ENCODE measurements around the gene DOCK2.

The DOCK2 gene

GRCh38 chr5:169682026-169682425 is 45.0 kb downstream of the DOCK2 start:
- no peaks in the 10 kb centered on the region for H3K4me1 ChIP-seq (ENCODE audit: control insufficient read depth, insufficient read depth, low read length)
- H3K27ac ChIP-seq (ENCODE audit: extremely low read depth, low read depth, low read length), result no peak overlapping the region
- no peaks in the 10 kb centered on the region for H3K36me3 ChIP-seq (ENCODE audit: control insufficient read depth in 2 of 2, insufficient read depth in 1 of 2, low read length in 2 of 2)
- no peak for TF ChIP-seq ZNF792 (tag by site-specific recombination; IDR thresholded peaks at IDR 0.05)
- TF ChIP-seq ZNF623 (tag by site-specific recombination; IDR thresholded peaks at IDR 0.05), result peak; percentile 83
- POLR2A ChIA-PET, result no interaction called here
- H3K9me3 ChIP-seq (ENCODE audit: control insufficient read depth, insufficient read depth, low read depth, low read length), result no peaks in the 10 kb centered on the region
- H3K4me3 ChIP-seq (ENCODE audit: low read depth, low read length), result no peak overlapping the region
- CTCF ChIA-PET, result interaction anchor here (0.6 to 1.2 kb wide), 2 partner anchors 66 to 417 kb away, joined by 3 read pairs; no protein-coding TSS in a partner anchor

GRCh38 chr5:169686137-169686536 is 49.1 kb downstream of the DOCK2 start:
- CTCF ChIA-PET, result no interaction called here

GRCh38 chr5:169688106-169688505 is 51.0 kb downstream of the DOCK2 start:
- no peak overlapping the region for H3K27ac ChIP-seq (ENCODE audit: extremely low read depth, low read depth, low read length)
- H3K36me3 ChIP-seq (ENCODE audit: control insufficient read depth in 2 of 2, insufficient read depth in 1 of 2, low read length in 2 of 2), result no peaks in the 10 kb centered on the region
- H3K4me1 ChIP-seq (ENCODE audit: control insufficient read depth, insufficient read depth, low read length), result no peaks in the 10 kb centered on the region
- TF ChIP-seq PRDM2 (tag by site-specific recombination; IDR thresholded peaks at IDR 0.05; ENCODE audit: borderline replicate concordance), result no peak
- no peak for TF ChIP-seq ZNF596 (tag by site-specific recombination; IDR thresholded peaks at IDR 0.05)
- no peak for TF ChIP-seq ZNF449 (tag by site-specific recombination; IDR thresholded peaks at IDR 0.05)
- H3K4me3 ChIP-seq (ENCODE audit: low read depth, low read length), result no peak overlapping the region
- ChIA-PET POLR2A (no interaction called here), CTCF (no interaction called here)
- H3K9me3 ChIP-seq (ENCODE audit: control insufficient read depth, insufficient read depth, low read depth, low read length), result no peaks in the 10 kb centered on the region

More at GRCh38 chr5:169686137-169686536, 49.1 kb downstream of the DOCK2 start:
- POLR2A ChIA-PET, result no interaction called here
- no peaks in the 10 kb centered on the region for H3K36me3 ChIP-seq (ENCODE audit: control insufficient read depth in 2 of 2, insufficient read depth in 1 of 2, low read length in 2 of 2)
- TF ChIP-seq ZIC2 (tag by site-specific recombination; IDR thresholded peaks at IDR 0.05) (peak; percentile 91), ZNF621 (tag by site-specific recombination; IDR thresholded peaks at IDR 0.05) (no peak)
- no peaks in the 10 kb centered on the region for H3K9me3 ChIP-seq (ENCODE audit: control insufficient read depth, insufficient read depth, low read depth, low read length)
- no peak overlapping the region for H3K27ac ChIP-seq (ENCODE audit: extremely low read depth, low read depth, low read length)
- H3K4me3 ChIP-seq (ENCODE audit: low read depth, low read length), result no peak overlapping the region
- H3K4me1 ChIP-seq (ENCODE audit: control insufficient read depth, insufficient read depth, low read length), result no peaks in the 10 kb centered on the region

GRCh38 chr5:169691471-169691870 is 54.4 kb downstream of the DOCK2 start:
- no peak overlapping the region for H3K27ac ChIP-seq (ENCODE audit: extremely low read depth, low read depth, low read length)
- TF ChIP-seq ZNF138 (tag by site-specific recombination; IDR thresholded peaks at IDR 0.05; ENCODE audit: borderline replicate concordance) (no peak), ZBTB17 (tag by site-specific recombination; IDR thresholded peaks at IDR 0.05) (no peak), ZNF24 (tag by site-specific recombination; IDR thresholded peaks at IDR 0.05) (no peak), ZNF571 (tag by site-specific recombination; IDR thresholded peaks at IDR 0.05) (no peak), TRIM28 (IDR thresholded peaks at IDR 0.05; ENCODE audit: borderline replicate concordance, low read length) (no peak), ZNF335 (tag by site-specific recombination; conservative IDR thresholded peaks at IDR 0.05) (no peak), ZNF658 (tag by site-specific recombination; IDR thresholded peaks at IDR 0.05) (no peak), ZNF777 (tag by site-specific recombination; IDR thresholded peaks at IDR 0.05; ENCODE audit: borderline replicate concordance) (no peak), FEZF1 (tag by site-specific recombination; IDR thresholded peaks at IDR 0.05) (no peak), ZNF548 (tag by site-specific recombination; IDR thresholded peaks at IDR 0.05) (no peak)
- no peaks in the 10 kb centered on the region for H3K36me3 ChIP-seq (ENCODE audit: control insufficient read depth in 2 of 2, insufficient read depth in 1 of 2, low read length in 2 of 2)
- no peaks in the 10 kb centered on the region for H3K9me3 ChIP-seq (ENCODE audit: control insufficient read depth, insufficient read depth, low read depth, low read length)
- POLR2A ChIA-PET, result no interaction called here
- H3K4me1 ChIP-seq (ENCODE audit: control insufficient read depth, insufficient read depth, low read length), result peaks cover under 1% of the 10 kb centered on the region; the same call in 1 of the 2 replicates
- H3K4me3 ChIP-seq (ENCODE audit: low read depth, low read length), result no peak overlapping the region
- CTCF ChIA-PET, result interaction anchor here (0.7 to 1.3 kb wide), 2 partner anchors 109 to 289 kb away, joined by 3 read pairs; partner anchors contain the start of gene INSYN2B

All from HEK293 (cell line).